OCI-LY7 (cell line): Measurements from ENCODE around the gene CTDSP1.

Experiments used
- EZH2phosphoT487 ChIP-seq: fragments of 200-600 bp; sonication (generic); IDR thresholded peaks from 2 replicates; pipeline ENCODE4 v1.6.1; 2018; ENCODE audit warnings: low read depth, borderline replicate concordance, mild to moderate bottlenecking, mixed run types, antibody characterized with exemption, low read length, moderate library complexity, mixed read lengths
- TF ChIP-seq, protein P1 (sequence below): fragments of 200-600 bp; sonication (generic); conservative IDR thresholded peaks from 2 replicates; pipeline ENCODE4 v1.5.1; 2014; ENCODE audit warnings: mild to moderate bottlenecking, antibody characterized with exemption, low read length, moderate library complexity, mixed read lengths

GRCh38 chr2:218375212-218375611 lies 24.5 kb upstream of the CTDSP1 start:
- TF ChIP-seq, protein P1, sequence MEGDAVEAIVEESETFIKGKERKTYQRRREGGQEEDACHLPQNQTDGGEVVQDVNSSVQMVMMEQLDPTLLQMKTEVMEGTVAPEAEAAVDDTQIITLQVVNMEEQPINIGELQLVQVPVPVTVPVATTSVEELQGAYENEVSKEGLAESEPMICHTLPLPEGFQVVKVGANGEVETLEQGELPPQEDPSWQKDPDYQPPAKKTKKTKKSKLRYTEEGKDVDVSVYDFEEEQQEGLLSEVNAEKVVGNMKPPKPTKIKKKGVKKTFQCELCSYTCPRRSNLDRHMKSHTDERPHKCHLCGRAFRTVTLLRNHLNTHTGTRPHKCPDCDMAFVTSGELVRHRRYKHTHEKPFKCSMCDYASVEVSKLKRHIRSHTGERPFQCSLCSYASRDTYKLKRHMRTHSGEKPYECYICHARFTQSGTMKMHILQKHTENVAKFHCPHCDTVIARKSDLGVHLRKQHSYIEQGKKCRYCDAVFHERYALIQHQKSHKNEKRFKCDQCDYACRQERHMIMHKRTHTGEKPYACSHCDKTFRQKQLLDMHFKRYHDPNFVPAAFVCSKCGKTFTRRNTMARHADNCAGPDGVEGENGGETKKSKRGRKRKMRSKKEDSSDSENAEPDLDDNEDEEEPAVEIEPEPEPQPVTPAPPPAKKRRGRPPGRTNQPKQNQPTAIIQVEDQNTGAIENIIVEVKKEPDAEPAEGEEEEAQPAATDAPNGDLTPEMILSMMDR, result no peak
- no peak for TF ChIP-seq EZH2phosphoT487
